ENCODE measurements around the gene SGCG.
A peak's percentile ranks its signal among the peaks of the same experiment; 100 is the strongest.
"Not testable (repeated sequence)": the region's sequence is repeated elsewhere in the genome, so short reads cannot be mapped to it uniquely, and the experiment has no call there.

Gene SGCG

GRCh38 chr13:23212671-23213070 lies 31.9 kb downstream of the SGCG start:
- DNase-seq (ENCODE audit: low read depth): no peak

DNA sequence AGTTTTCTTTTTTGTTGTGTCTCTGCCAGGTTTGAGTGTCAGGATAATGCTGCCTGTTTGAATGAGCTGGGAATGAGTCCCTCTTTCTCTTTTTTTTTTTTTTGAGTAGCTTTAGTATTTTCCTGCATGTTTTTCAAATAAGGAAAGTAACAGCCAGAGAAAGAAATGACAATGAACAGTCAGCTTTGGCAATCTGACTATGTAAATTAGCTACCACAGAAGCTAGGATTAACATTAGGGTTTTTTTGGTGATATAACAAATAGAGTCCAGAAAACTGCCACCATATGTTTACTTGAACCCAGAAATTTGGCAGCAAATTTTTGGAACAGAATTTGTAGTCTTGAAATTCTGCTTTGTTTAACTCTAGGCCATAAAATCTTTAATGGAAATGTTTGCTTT lies 50.5 kb downstream of the SGCG start:
- no peak for DNase-seq (ENCODE audit: low read depth)

DNA sequence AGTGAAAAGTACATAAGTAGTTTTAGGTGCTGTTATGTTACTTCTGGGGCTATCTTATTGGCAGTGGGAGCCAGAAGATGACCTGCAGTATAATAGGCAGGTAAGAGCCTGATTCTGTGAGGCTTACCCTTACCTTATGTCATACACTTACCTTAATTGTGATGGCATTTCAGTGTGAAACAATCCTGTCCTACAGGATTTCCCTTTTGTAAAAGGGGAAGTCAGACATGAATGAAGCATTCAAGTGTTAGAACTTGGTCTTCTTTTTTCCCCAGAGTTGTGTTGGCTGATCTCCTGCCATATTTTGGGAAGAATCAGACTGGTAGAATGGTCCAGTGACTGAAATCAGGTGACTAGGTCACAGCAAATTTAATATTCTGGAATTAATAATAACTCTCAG lies 55.2 kb downstream of the SGCG start:
- no peak for DNase-seq (ENCODE audit: low read depth)

DNA sequence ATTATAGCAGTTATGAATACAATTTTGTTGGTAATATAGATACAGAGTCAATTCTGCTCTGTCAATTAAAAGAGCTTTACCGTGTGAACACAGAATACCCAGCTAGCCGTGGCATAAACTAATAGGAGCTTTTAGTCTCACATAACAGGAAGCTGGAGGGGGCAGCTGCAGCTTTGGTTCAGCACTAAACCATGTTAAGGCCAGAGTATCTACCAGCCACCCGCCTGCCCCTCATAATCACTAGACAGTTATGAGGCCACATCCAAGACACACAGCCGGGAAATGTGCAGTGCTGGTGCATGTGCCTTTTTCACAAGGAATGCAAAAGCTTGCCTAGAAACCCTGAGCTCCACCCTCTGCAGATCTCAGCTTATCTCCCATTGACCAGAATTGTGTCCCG lies 62.3 kb downstream of the SGCG start:
- DNase-seq (ENCODE audit: low read depth): no peak

DNA sequence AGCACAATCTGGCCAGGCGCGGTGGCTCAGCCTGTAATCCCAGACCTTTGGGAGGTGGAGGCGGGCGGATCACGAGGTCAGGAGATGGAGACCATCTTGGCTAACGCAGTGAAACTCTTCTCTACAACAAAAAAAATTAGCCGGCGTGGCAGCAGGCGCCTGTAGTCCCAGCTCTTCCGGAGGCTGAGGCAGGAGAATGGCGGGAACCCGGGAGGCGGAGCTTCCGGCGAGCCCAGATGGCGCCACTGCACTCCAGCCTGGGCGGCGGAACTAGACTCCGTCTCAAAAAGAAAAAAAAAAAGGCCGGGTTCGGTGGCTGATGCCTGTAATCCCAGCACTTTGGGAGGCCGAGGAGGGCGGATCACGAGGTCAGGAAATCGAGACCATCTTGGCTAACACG lies 67.6 kb downstream of the SGCG start:
- not testable (repeated sequence) for DNase-seq (ENCODE audit: low read depth)

DNA sequence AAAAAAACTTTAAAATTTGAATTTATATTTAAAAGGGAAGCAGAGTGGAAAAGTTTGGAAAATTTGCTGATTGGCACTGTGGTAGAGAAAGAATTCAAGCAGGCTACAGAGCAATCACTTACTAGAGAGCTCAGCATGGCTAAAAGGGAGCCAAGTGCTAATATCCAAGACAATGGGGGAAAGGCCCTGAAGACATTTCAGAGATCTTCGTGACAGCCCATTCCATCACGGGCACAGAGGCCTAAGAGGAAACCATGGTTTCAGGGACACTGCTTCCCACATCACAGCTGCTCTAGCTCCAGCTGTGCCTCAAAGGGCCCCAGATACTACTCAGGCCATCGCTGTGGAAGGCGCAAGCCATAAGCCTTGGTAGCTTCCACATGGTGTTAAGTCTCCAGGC lies 73.7 kb downstream of the SGCG start:
- DNase-seq (ENCODE audit: low read depth): no peak

DNA sequence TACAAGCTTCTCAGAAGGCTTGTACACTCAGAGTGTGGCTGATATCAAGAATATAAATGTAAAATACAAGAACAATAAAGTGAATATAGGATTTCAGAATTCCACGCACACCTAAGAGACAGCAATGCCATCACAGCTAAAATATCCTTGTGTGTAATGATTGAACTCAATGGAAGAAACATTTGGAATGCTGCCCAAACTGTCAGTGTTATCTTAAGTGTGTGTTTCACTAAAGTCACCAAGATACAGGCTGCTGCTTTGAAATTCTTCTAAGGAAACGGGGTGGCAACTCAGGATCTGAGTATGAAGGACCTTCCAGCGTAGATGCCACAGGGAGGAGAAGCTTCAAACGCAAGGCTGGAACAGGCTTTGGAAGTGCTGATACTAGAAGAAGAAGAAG lies 86.8 kb downstream of the SGCG start:
- no peak for DNase-seq (ENCODE audit: low read depth)

GRCh38 chr13:23268441-23268840 lies 87.7 kb downstream of the SGCG start:
- no peak for DNase-seq (ENCODE audit: low read depth)

GRCh38 chr13:23271331-23271730 lies 90.6 kb downstream of the SGCG start:
- no peak for DNase-seq (ENCODE audit: low read depth)

GRCh38 chr13:23273498-23273897 lies 92.7 kb downstream of the SGCG start:
- DNase-seq (ENCODE audit: low read depth): no peak

GRCh38 chr13:23279321-23279720 lies 98.5 kb downstream of the SGCG start:
- no peak for DNase-seq (ENCODE audit: low read depth)

DNA sequence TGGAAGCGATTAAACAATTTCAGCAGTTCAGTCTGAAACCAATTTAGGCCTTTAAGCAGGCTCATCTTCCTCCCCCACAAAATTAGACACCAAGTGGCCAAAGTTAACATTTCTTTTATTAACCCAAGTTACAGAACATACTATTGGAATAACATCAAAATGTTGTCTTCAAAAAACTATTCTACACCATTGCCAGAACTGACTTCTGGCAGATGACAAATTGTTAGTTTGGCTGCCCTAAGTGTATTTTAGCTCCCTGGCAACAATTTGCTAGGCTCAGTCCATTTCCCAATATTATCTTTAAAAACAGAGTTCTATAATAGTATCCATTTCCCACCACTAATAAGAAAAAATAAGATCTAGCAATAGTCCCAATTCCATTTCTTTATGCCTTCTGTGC lies 107.8 kb downstream of the SGCG start:
- peak; percentile 23 for DNase-seq (ENCODE audit: low read depth)

DNA sequence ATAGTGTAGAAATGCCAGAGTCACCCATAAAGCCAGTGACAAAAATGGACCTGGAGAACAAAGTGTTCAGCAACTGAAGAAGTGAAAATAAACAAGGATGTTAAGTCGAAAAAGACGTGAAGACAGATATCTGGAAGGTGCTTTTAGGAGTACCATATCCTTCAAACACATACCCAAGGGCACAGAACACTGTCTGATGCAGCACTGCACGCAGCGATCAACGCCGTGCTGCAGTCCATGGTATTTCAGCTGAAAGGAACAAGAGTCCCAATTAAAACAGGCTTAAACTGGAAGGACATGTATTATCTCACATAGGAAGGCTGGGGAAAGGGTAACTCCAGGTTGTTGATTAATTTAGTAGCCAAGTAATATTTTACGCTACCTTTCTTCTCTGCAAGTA lies 108.2 kb downstream of the SGCG start:
- no peak for DNase-seq (ENCODE audit: low read depth)

- DNase-seq (ENCODE audit: low read depth): peak; percentile 17
Observed at GRCh38 chr13:23289917-23290357, 109.2 kb downstream of the SGCG start.

DNA sequence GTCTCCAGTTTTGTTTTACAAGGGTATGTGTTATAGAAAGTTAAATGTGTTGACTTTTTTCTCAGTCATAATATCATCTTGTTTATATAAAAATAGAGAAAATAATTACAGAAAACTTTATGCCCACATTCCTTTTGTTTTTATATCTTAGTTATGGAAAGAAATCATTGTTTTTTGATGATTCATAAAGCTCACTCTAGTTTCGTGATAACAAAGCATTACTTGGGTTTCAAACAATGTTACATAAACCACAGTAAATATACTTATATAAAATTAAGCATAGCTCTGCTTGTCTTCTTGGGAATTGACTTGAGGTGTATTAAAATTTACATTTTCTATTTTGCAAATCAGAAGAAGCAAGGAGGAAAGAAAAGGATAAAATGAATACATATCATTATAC lies 111.8 kb downstream of the SGCG start:
- DNase-seq (ENCODE audit: low read depth): no peak

GRCh38 chr13:23314837-23315236 lies 134.1 kb downstream of the SGCG start:
- not testable (repeated sequence) for DNase-seq (ENCODE audit: low read depth)

GRCh38 chr13:23319883-23320224 lies 139.1 kb downstream of the SGCG start:
- no peak for DNase-seq (ENCODE audit: low read depth)

DNA sequence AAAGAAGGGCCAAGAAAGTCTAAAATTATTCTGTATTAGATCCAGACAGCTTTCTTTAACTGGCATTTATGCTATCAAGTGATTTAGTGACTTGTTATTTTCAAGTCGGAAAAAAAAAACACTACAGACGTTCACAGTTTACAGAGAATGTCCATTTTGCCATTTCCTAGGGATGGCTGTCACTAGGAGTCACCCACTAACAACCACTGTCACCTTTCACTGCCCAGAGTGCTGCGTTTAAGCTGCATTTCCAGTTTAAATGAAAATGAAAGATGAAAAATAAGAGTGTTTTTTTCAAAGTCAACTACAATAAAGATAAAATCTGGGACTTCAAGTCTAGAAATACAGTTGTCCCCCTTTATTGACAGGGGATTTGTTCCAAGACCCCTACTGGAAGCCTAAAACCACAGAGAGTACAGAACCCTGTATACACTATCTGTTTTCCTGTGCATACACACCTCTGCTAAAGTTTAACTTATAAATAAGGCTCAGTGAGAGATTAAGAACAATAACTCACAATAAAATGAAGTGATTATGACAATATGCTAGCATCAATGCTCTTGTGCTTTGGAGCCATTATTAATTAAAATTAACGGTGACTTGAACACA lies 140.3 kb downstream of the SGCG start:
- DNase-seq (ENCODE audit: low read depth): no peak

DNA sequence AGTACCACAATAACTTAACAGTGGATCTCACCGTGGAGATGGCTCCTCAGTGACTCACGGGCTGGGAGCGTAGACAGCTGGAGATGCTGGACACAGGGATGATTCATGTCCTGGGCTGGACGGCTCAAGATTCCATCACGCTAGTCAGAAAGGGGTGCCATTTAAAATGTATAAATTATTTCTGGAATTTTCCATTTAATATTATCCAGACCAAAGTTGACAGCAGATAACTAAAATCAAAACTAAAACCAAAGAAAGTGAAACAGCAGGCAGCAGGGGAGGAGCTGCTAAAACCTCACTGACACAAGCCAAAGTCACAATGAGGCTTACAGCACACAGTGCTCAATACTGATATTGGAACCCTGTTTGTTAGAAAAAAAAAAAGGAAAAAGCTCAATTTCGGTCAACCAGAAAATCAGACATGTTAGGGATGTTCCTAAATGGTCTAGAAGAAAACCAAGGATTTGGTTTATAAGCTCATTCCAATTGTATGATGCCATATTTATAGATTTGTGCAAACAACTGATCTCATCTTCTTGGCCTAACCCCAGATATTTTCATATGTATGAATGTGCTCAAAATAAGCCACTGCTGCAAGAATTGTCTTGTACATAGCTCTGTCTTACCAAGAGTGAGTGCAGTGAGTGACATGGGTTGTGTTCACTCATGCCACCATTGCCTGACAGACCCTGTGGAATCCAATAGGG lies 140.9 kb downstream of the SGCG start:
- DNase-seq (ENCODE audit: low read depth): peak; percentile 82

DNA sequence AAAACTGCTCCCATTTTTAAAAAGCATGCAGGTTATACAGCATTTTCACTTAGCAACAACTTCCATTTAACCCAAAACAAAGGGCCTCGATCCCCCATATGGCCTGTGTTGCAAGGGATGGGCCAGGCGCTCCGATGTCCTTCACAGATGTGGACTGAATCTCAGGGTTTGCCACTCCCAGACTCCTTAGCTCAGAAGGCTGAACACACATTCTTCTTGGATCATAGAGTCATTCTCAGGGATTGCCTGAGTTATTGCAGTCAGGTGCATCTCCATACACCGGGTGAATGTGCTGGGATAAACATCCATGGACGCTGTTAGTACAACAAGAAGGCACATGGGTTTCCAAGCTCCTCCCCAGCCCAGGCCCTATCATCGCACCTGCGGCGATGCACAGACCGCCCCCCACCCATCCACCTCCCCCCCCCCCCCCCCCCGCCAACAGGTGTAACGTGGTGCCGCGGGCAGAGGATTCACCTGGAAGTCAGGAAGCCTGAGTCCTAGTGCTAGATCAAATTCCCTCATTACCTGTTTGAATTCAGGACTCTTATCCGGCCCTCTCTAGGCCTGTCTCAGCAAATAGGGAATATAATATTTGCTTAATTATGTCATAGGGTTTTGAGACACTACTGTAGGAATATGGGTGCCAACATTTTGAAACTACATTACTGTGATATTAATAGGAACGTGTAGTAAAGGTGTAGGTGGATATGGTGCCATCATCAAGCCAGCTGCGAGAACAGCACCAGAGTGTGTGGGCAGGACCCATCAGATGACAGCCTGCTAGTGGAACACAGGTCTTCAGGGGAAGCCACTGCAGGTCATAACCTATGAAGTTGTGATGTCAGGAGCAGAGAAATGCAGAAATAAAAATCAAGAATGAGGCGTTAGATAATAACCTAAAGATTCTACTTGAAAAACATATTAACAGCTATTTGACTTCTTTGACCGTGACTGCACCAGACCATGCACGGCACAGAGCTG lies 141.9 kb downstream of the SGCG start:
- no peak for DNase-seq (ENCODE audit: low read depth)

DNA sequence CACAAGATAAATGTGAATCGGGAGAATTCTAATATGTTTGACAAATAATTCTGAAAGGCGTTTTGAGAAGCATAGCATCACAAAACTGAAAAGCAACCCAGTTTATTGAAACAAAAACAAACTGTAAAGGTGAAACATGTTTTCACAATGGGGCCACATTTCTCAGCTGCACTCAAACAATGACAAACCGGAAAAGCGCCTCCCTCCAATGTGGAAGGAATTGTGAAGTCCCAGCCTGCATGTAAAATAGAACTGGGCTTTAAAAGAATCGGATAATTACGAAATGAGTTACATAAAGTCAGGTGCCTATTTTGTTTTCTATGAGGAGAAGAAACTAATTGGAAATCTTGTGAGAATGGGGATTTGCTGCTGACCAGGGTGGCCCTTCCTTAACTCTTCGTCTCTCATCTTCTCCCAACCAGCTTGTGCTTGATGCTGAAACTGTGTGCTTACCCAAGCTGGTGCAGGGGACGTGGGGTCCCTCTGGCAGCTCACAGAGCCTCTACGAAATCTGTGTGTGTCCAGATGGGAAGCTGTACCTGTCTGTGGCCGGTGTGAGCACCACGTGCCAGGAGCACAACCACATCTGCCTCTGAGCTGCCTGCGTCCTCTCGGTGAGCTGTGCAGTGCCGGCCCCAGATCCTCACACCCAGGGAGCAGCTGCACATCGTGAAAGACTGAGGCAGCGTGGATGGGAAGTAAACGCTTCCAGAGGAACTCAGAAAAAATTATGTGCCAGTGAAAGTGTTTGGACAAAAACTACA lies 143.3 kb downstream of the SGCG start:
- DNase-seq (ENCODE audit: low read depth): no peak

GRCh38 chr13:23325191-23325590 lies 144.4 kb downstream of the SGCG start:
- no peak for DNase-seq (ENCODE audit: low read depth)

All from stromal cell of bone marrow (primary cell).